ENCODE measurements around the gene BCL11B. TPM values are rescaled to one million over a fixed set of nuclear protein-coding genes. Genes with fewer than 3 reads are reported as not detected.
A peak's percentile ranks its signal among the peaks of the same experiment; 100 is the strongest.

Gene BCL11B
- total and polyA plus RNA-seq, 2 donors from 2014 or later: 0.13 to 3.3 TPM

DNA sequence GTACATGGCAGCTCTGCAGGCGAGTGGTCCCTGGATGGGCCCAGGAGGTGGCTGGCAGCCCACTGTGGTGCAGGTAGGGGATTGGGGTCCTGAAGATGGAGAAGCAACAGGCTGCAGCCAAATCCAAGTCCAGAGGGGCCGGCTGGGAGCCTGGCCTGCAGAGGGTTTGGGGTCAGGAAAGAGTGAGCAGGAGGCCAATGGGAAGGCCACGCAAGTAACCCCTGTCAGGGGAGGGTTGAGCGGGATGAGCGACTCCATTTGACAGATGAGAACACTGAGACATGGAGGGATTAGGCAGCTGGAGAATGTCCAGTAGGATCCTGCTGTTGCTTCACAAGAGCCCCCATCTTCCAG is 136.0 kb downstream of the BCL11B start:
- intact Hi-C loops (cut with DNase I): no loop called here
- Histone ChIP-seq H3K9ac (ENCODE audit: low read length in 3 of 3) (no peak overlapping the region), H3K9me3 (ENCODE audit: control insufficient read depth in 2 of 3, insufficient read depth in 1 of 3, low read length in 3 of 3) (no peaks in the 10 kb centered on the region), H3K27me3 (ENCODE audit: control insufficient read depth, insufficient read depth, low read length) (no peaks in the 10 kb centered on the region), H3K4me1 (ENCODE audit: control insufficient read depth in 2 of 3, insufficient read depth in 2 of 3, low read depth in 1 of 3, low read length in 3 of 3) (no peaks in the 10 kb centered on the region), H3K27ac (ENCODE audit: low read depth in 2 of 2, low read length in 2 of 2) (no peak overlapping the region), H3K36me3 (ENCODE audit: control insufficient read depth in 2 of 3, insufficient read depth in 3 of 3, low read length in 3 of 3) (no peaks in the 10 kb centered on the region), H3K4me3 (ENCODE audit: low read length in 3 of 3) (no peak overlapping the region)
- no peak for FAIRE-seq
- TF ChIP-seq, protein P1, sequence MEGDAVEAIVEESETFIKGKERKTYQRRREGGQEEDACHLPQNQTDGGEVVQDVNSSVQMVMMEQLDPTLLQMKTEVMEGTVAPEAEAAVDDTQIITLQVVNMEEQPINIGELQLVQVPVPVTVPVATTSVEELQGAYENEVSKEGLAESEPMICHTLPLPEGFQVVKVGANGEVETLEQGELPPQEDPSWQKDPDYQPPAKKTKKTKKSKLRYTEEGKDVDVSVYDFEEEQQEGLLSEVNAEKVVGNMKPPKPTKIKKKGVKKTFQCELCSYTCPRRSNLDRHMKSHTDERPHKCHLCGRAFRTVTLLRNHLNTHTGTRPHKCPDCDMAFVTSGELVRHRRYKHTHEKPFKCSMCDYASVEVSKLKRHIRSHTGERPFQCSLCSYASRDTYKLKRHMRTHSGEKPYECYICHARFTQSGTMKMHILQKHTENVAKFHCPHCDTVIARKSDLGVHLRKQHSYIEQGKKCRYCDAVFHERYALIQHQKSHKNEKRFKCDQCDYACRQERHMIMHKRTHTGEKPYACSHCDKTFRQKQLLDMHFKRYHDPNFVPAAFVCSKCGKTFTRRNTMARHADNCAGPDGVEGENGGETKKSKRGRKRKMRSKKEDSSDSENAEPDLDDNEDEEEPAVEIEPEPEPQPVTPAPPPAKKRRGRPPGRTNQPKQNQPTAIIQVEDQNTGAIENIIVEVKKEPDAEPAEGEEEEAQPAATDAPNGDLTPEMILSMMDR (IDR thresholded peaks at IDR 0.05; ENCODE audit: borderline replicate concordance, extremely low read depth, insufficient read depth): no peak
- DNase-seq: peak in 3 of 5 donors; percentile 6 to 55 (median 28)

DNA sequence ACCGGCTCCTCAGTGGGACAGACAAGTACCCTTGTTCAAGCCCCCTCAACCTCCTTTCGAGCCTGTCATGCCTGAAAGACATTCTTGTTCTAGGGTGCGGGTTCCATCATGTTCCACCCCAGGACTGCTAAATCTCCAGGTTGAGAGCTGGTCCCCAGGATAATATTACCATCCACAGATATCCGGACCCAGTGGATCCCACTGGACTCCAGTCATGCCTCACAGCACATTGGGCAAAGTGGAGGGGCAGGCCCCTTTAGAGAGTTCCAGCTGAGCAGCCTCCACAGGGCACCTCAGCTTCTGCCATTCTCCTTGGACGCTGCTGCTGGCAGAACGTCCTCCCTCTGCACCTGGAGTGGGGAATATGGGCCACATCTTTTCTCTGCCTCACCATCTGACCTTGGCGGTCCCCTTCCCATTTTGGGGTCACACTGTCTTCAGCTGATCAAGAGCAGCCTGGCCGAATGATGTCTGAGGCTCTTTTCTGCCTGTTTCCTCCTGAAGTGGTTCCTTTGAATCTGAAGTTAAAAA is 137.4 kb downstream of the BCL11B start:
- FAIRE-seq: no peak

GRCh38 chr14:99133636-99134515 is 138.1 kb downstream of the BCL11B start:
- H3K27ac ChIP-seq (ENCODE audit: low read depth in 2 of 2, low read length in 2 of 2): no peak overlapping the region
- no peaks in the 10 kb centered on the region for H3K4me1 ChIP-seq (ENCODE audit: control insufficient read depth in 2 of 3, insufficient read depth in 2 of 3, low read depth in 1 of 3, low read length in 3 of 3)
- no peak overlapping the region for H3K4me3 ChIP-seq (ENCODE audit: low read length in 3 of 3)
- DNase-seq (peak in 4 of 5 donors; percentile 20 to 71 (median 56)), FAIRE-seq (no peak)
- H3K9ac ChIP-seq (ENCODE audit: low read length in 3 of 3): no peak overlapping the region
- no peaks in the 10 kb centered on the region for H3K9me3 ChIP-seq (ENCODE audit: control insufficient read depth in 2 of 3, insufficient read depth in 1 of 3, low read length in 3 of 3)
- H3K36me3 ChIP-seq (ENCODE audit: control insufficient read depth in 2 of 3, insufficient read depth in 3 of 3, low read length in 3 of 3): no peaks in the 10 kb centered on the region
- intact Hi-C loops (cut with DNase I): no loop called here
- TF ChIP-seq, protein P1 (IDR thresholded peaks at IDR 0.05; ENCODE audit: borderline replicate concordance, extremely low read depth, insufficient read depth): no peak
- H3K27me3 ChIP-seq (ENCODE audit: control insufficient read depth, insufficient read depth, low read length): no peaks in the 10 kb centered on the region

More for the DNA sequence above, 137.4 kb downstream of the BCL11B start:
- Histone ChIP-seq H3K9ac (ENCODE audit: low read length in 3 of 3) (no peak overlapping the region), H3K9me3 (ENCODE audit: control insufficient read depth in 2 of 3, insufficient read depth in 1 of 3, low read length in 3 of 3) (no peaks in the 10 kb centered on the region), H3K27me3 (ENCODE audit: control insufficient read depth, insufficient read depth, low read length) (no peaks in the 10 kb centered on the region), H3K4me3 (ENCODE audit: low read length in 3 of 3) (no peak overlapping the region), H3K36me3 (ENCODE audit: control insufficient read depth in 2 of 3, insufficient read depth in 3 of 3, low read length in 3 of 3) (no peaks in the 10 kb centered on the region), H3K27ac (ENCODE audit: low read depth in 2 of 2, low read length in 2 of 2) (no peak overlapping the region), H3K4me1 (ENCODE audit: control insufficient read depth in 2 of 3, insufficient read depth in 2 of 3, low read depth in 1 of 3, low read length in 3 of 3) (no peaks in the 10 kb centered on the region)
- TF ChIP-seq, protein P1 (IDR thresholded peaks at IDR 0.05; ENCODE audit: borderline replicate concordance, extremely low read depth, insufficient read depth): no peak
- intact Hi-C loops (cut with DNase I): no loop called here
- peak in 2 of 5 donors; percentile 23 to 32 for DNase-seq
